Colon (tissue), 2 donors: ENCODE data around the gene ARHGEF28.

Source experiments
- FAIRE-seq: peaks from 2 replicates; lab custom pipeline; 2012; peaks lifted over from hg19 to GRCh38; lab: Jason Lieb, UNC
- donor health status: control.
- donor health status: control.

The ARHGEF28 gene

GRCh38 chr5:73654171-73654811 is 28.3 kb downstream of the ARHGEF28 start:
- FAIRE-seq = no peak

GRCh38 chr5:73654819-73655318 is 28.9 kb downstream of the ARHGEF28 start:
- no peak for FAIRE-seq

GRCh38 chr5:73655521-73656160 is 29.6 kb downstream of the ARHGEF28 start:
- no peak for FAIRE-seq

GRCh38 chr5:73661753-73662152 is 35.8 kb downstream of the ARHGEF28 start:
- no peak for FAIRE-seq

- FAIRE-seq = no peak
Observed at GRCh38 chr5:73663161-73663859, 37.3 kb downstream of the ARHGEF28 start.

GRCh38 chr5:73663860-73664240 is 37.9 kb downstream of the ARHGEF28 start:
- FAIRE-seq = no peak

- FAIRE-seq = no peak
Observed at GRCh38 chr5:73664796-73665195, 38.8 kb downstream of the ARHGEF28 start.

GRCh38 chr5:73666891-73667290 is 40.9 kb downstream of the ARHGEF28 start:
- no peak for FAIRE-seq

- no peak for FAIRE-seq
Observed at GRCh38 chr5:73668017-73668416, 42.0 kb downstream of the ARHGEF28 start.

- no peak for FAIRE-seq
Observed at GRCh38 chr5:73668486-73669111, 42.6 kb downstream of the ARHGEF28 start.

- FAIRE-seq = no peak
Observed at GRCh38 chr5:73670731-73671130, 44.7 kb downstream of the ARHGEF28 start.

- no peak for FAIRE-seq
Observed at GRCh38 chr5:73672132-73672531, 46.1 kb downstream of the ARHGEF28 start.

- no peak for FAIRE-seq
Observed at GRCh38 chr5:73673161-73673591, 47.2 kb downstream of the ARHGEF28 start.

GRCh38 chr5:73674669-73675004 is 48.6 kb downstream of the ARHGEF28 start:
- FAIRE-seq = no peak

GRCh38 chr5:73678322-73678740 is 52.3 kb downstream of the ARHGEF28 start:
- FAIRE-seq = no peak

- no peak for FAIRE-seq
Observed at GRCh38 chr5:73678807-73679206, 52.8 kb downstream of the ARHGEF28 start.

GRCh38 chr5:73682176-73682575 is 56.2 kb downstream of the ARHGEF28 start:
- FAIRE-seq = no peak

- no peak for FAIRE-seq
Observed at GRCh38 chr5:73684691-73685090, 58.7 kb downstream of the ARHGEF28 start.

GRCh38 chr5:73686912-73687311 is 60.9 kb downstream of the ARHGEF28 start:
- no peak for FAIRE-seq

GRCh38 chr5:73687357-73687756 is 61.4 kb downstream of the ARHGEF28 start:
- no peak for FAIRE-seq

- FAIRE-seq = no peak
Observed at GRCh38 chr5:73690015-73690414, 64.0 kb downstream of the ARHGEF28 start.

- no peak for FAIRE-seq
Observed at GRCh38 chr5:73691302-73692080, 65.5 kb downstream of the ARHGEF28 start.
